ENCODE data around the gene DNASE2B. TPM values are rescaled to one million over a fixed set of nuclear protein-coding genes. Genes with fewer than 3 reads are reported as not detected.
"Not testable (repeated sequence)": the region's sequence is repeated elsewhere in the genome, so short reads cannot be mapped to it uniquely, and the experiment has no call there.

The DNASE2B gene
- total RNA-seq, 1 donor from 2014 or later: not detected

- DNase-seq (ENCODE audit: extremely low read depth, low read depth, low spot score): not testable (repeated sequence)
Observed at GRCh38 chr1:84442747-84443646, 44.7 kb downstream of the DNASE2B start.

- not testable (repeated sequence) for DNase-seq (ENCODE audit: extremely low read depth, low read depth, low spot score)
Observed at GRCh38 chr1:84448704-84449103, 50.4 kb downstream of the DNASE2B start.

GRCh38 chr1:84450910-84451309, 52.6 kb downstream of the DNASE2B start:
- DNase-seq (ENCODE audit: extremely low read depth, low read depth, low spot score): no peak

- no peak for DNase-seq (ENCODE audit: extremely low read depth, low read depth, low spot score)
Observed at GRCh38 chr1:84452436-84452835, 54.2 kb downstream of the DNASE2B start.

- no peak for DNase-seq (ENCODE audit: extremely low read depth, low read depth, low spot score)
Observed at GRCh38 chr1:84462118-84462517, 63.8 kb downstream of the DNASE2B start.

Other genes with a start within 250 kb of the DNASE2B start
- gene SAMD13, start 96.8 kb upstream of the DNASE2B start, total RNA-seq: 1.3 and 1.5 TPM in 2 replicates
- gene RPF1, start 80.8 kb downstream of the DNASE2B start, total RNA-seq: 34.6 and 44.9 TPM in 2 replicates
- 7.2 TPM in 1 of 2 replicates, not detected in the other for gene SPATA1, start 107.9 kb downstream of the DNASE2B start, total RNA-seq
- gene GNG5, start 108.1 kb downstream of the DNASE2B start, total RNA-seq: 180 and 183 TPM in 2 replicates
- 9.0 and 11.5 TPM in 2 replicates for gene CTBS, start 176.0 kb downstream of the DNASE2B start, total RNA-seq